ENCODE measurements around the gene FAM168B. TPM values are rescaled to one million over a fixed set of nuclear protein-coding genes. Genes with fewer than 3 reads are reported as not detected.
A peak's percentile ranks its signal among the peaks of the same experiment; 100 is the strongest.

Gene FAM168B
- total RNA-seq, 2 donors from 2014 or later: 69.8 to 82.6 TPM

- H3K27me3 Mint-ChIP-seq: peaks cover 30 to 37% of the 10 kb centered on the region in 2 donors
Observed at GRCh38 chr2:131026919-131027318, 66.3 kb downstream of the FAM168B start.

GRCh38 chr2:131023758-131024157, 69.5 kb downstream of the FAM168B start:
- no peak overlapping the region for H3K27ac Mint-ChIP-seq
- DNase-seq (ENCODE audit: low spot score) (no peak), ATAC-seq (no peak)
- H3K4me1 Mint-ChIP-seq (ENCODE audit: low read depth in 2 of 2): no peaks in the 10 kb centered on the region
- H3K4me3 Mint-ChIP-seq: no peak overlapping the region
- no peaks in the 10 kb centered on the region for H3K9me3 Mint-ChIP-seq
- peaks cover 31 to 41% of the 10 kb centered on the region in 2 donors for H3K27me3 Mint-ChIP-seq
- peaks cover 7% of the 10 kb centered on the region for H3K36me3 Mint-ChIP-seq

More at GRCh38 chr2:131026919-131027318, 66.3 kb downstream of the FAM168B start:
- Mint-ChIP-seq H3K27ac (no peak overlapping the region), H3K36me3 (peaks cover 7% of the 10 kb centered on the region), H3K4me3 (no peak overlapping the region), H3K9me3 (no peaks in the 10 kb centered on the region), H3K4me1 (ENCODE audit: low read depth in 2 of 2) (no peaks in the 10 kb centered on the region)
- ATAC-seq (no peak), DNase-seq (ENCODE audit: low spot score) (no peak)

DNA sequence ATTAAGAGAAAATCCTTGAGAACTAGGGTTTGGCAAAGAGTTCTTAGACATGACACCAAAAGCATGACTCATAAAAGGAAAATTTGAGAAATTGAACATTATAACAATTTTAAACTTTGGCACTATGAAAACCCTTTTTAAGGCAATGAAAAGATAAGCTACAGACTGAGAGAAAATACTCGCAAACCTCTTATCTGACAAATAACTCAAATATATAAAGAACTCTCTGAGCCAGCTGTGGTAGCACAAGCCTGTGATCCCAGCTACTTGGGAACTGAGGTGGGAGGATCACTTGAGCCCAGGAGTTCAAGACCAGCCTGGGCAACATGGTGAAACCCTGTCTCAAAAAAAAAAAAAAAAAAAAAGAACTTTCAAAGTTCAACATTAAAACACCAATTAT, 70.5 kb downstream of the FAM168B start:
- Mint-ChIP-seq H3K27me3 (peaks cover 32 to 50% of the 10 kb centered on the region in 2 donors), H3K36me3 (peaks cover 7% of the 10 kb centered on the region), H3K4me1 (ENCODE audit: low read depth in 2 of 2) (no peaks in the 10 kb centered on the region), H3K4me3 (no peak overlapping the region), H3K27ac (no peak overlapping the region), H3K9me3 (no peaks in the 10 kb centered on the region)
- DNase-seq (ENCODE audit: low spot score): no peak
- ATAC-seq: no peak

DNA sequence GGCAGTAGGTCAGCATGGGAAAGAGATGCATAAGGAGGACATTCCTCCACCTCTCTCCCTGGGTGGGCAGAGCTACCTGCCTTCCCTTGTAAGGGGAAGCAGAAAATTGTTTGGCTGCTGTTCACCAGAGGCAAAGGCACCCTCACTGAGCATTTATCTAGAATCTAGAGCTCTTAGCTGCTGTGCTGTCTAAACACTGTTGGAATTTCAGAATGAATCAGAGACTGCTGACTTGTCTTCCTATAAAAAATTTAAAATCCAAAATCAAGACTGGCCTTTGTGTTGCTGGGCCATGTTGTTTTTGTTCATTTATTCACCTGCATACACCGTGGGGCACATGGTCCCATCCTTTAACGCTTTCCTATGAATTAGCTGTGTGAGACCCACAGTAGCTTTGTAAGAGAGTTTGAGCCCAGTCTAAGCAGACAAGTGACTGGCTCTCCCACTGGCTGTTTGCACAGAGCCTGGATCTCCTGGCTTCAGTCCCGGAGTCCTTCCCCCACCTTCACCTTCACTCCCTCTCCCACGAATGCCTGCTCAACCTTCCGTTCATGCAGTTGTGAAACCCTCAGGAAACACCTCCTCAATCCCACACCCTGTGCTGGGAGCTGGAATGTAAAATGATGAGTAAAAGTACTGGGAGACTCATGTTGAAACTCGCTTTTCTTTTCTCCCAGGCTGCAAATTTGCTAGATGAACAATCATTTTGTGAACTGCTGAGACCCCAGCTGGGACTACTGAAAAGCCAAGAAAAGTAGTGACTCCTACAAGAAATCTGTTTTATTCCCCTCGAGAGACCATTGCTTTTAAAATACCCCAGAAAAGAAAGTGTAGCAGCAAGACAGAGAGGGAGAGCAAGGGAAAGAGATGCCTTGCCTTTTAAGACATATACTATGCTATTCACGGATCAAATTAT, 76.2 kb downstream of the FAM168B start:
- H3K4me3 Mint-ChIP-seq: no peak overlapping the region
- no peak overlapping the region for H3K27ac Mint-ChIP-seq
- H3K36me3 Mint-ChIP-seq: no peaks in the 10 kb centered on the region
- DNase-seq (ENCODE audit: low spot score) (no peak), ATAC-seq (no peak)
- peaks cover 14 to 23% of the 10 kb centered on the region in 2 donors for H3K27me3 Mint-ChIP-seq
- no peaks in the 10 kb centered on the region for H3K9me3 Mint-ChIP-seq
- no peaks in the 10 kb centered on the region for H3K4me1 Mint-ChIP-seq (ENCODE audit: low read depth in 2 of 2)

DNA sequence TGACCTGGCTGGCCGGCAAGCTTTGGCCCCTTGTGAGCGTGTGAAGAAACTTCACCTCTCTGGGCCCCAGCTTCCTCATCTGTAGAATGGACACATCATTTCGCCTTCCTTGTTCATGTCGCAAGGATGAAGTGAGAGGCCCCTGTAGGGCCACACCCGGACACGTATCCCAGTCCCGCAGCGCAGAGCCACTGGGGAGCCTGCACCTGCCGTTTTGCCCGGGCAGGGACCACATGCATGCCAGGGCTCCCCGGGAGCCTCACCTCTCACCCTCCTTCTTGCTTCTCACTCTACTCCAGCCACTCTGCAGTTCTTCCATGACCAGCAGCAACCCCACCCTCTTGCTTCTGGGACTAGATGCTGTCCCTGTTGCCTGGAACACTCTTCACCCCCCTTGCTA, 77.5 kb downstream of the FAM168B start:
- no peak overlapping the region for H3K4me3 Mint-ChIP-seq
- H3K36me3 Mint-ChIP-seq: no peaks in the 10 kb centered on the region
- H3K27ac Mint-ChIP-seq: no peak overlapping the region
- H3K4me1 Mint-ChIP-seq (ENCODE audit: low read depth in 2 of 2): peaks cover 6 to 9% of the 10 kb centered on the region in 2 donors
- H3K27me3 Mint-ChIP-seq: peaks cover 15 to 17% of the 10 kb centered on the region in 2 donors
- ATAC-seq: no peak
- H3K9me3 Mint-ChIP-seq: no peaks in the 10 kb centered on the region
- DNase-seq (ENCODE audit: low spot score): no peak

- no peak overlapping the region for H3K4me3 Mint-ChIP-seq
- H3K9me3 Mint-ChIP-seq: no peaks in the 10 kb centered on the region
Observed at GRCh38 chr2:131014141-131014540, 79.1 kb downstream of the FAM168B start.

GRCh38 chr2:131011486-131011885, 81.8 kb downstream of the FAM168B start:
- Mint-ChIP-seq H3K27ac (no peak overlapping the region), H3K27me3 (peaks cover 0 to 11% of the 10 kb centered on the region in 2 donors), H3K4me1 (ENCODE audit: low read depth in 2 of 2) (peaks cover 20 to 27% of the 10 kb centered on the region in 2 donors), H3K4me3 (no peak overlapping the region), H3K9me3 (no peaks in the 10 kb centered on the region), H3K36me3 (no peaks in the 10 kb centered on the region)
- DNase-seq (ENCODE audit: low spot score): no peak
- no peak for ATAC-seq

More at GRCh38 chr2:131014141-131014540, 79.1 kb downstream of the FAM168B start:
- Mint-ChIP-seq H3K36me3 (no peaks in the 10 kb centered on the region), H3K4me1 (ENCODE audit: low read depth in 2 of 2) (peaks cover 20 to 25% of the 10 kb centered on the region in 2 donors), H3K27me3 (peaks cover 17 to 19% of the 10 kb centered on the region in 2 donors), H3K27ac (no peak overlapping the region)
- ATAC-seq: no peak
- no peak for DNase-seq (ENCODE audit: low spot score)

DNA sequence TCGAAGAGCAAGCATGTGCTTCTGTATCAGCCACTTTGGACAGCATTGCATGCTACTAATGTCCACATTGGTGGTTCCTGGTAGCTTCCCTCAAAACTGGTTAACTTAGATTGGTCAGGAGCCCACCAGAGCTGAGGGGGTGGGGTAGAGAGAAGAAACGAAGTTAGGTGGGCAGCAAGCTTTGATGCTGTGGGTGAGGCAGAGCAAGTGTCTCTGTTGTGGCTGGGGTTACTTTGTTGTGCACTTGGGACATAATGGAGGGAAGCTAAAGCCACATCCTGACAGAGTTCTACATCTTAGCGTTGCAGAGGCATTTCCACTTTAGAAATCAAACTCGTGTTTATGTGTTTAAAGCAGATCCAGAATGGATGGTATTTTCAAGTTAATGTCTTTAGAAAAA, 82.7 kb downstream of the FAM168B start:
- H3K27ac Mint-ChIP-seq: peak overlapping the region in 1 of 2 donors; percentile 13
- no peaks in the 10 kb centered on the region for H3K9me3 Mint-ChIP-seq
- no peak for DNase-seq (ENCODE audit: low spot score)

DNA sequence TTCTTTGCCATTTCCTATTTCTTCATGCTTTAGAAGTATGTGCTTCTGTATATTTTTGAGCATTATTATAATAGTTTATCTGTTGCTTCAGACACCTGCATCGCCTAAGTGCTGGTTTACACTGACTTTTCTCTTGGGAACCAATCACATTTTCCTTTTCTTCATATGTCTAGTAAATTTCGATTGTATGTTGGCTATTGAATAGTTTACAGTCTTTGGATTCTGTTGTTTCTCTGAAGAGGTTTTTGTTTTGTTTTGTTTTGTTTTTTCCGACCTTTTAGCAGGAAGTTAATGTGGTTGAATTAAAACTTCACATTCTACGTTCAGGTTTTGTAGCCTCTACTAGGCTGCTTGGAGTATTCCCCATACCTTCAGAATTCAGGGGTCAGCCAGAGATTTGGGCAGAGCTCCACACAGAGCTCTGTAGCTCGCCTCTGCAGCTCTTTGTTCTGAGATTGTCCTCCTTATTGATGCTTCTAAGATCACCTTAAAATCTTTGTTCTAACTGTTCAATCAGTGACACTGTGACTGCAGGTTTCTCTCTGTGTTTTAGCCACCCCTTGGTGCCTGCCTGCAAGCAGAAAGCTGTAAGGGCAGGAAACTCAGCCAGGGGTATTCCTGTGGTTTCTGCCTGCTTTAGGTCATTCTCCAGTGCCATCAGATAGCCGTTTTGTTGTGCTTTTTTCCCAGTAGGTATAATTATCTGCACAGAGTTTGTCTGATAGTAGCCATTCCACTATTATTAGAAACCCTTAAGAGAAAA, 83.4 kb downstream of the FAM168B start:
- peaks cover 0 to 11% of the 10 kb centered on the region in 2 donors for H3K27me3 Mint-ChIP-seq
- no peak overlapping the region for H3K4me3 Mint-ChIP-seq
- no peaks in the 10 kb centered on the region for H3K9me3 Mint-ChIP-seq
- ATAC-seq (no peak), DNase-seq (ENCODE audit: low spot score) (no peak)
- H3K36me3 Mint-ChIP-seq: no peaks in the 10 kb centered on the region
- peaks cover 20 to 27% of the 10 kb centered on the region in 2 donors for H3K4me1 Mint-ChIP-seq (ENCODE audit: low read depth in 2 of 2)
- peak overlapping the region in 1 of 2 donors; percentile 13 for H3K27ac Mint-ChIP-seq

More for the DNA sequence above, 82.7 kb downstream of the FAM168B start:
- Mint-ChIP-seq H3K36me3 (no peaks in the 10 kb centered on the region), H3K4me1 (ENCODE audit: low read depth in 2 of 2) (peaks cover 20 to 27% of the 10 kb centered on the region in 2 donors), H3K4me3 (peak overlapping the region; percentile 12), H3K27me3 (peaks cover 0 to 11% of the 10 kb centered on the region in 2 donors)
- peak in 1 of 2 donors; percentile 54 for ATAC-seq

- no peak for ATAC-seq
- no peak for DNase-seq (ENCODE audit: low spot score)
- no peaks in the 10 kb centered on the region for H3K9me3 Mint-ChIP-seq
- H3K4me3 Mint-ChIP-seq: no peak overlapping the region
- H3K4me1 Mint-ChIP-seq (ENCODE audit: low read depth in 2 of 2): peaks cover 20 to 27% of the 10 kb centered on the region in 2 donors
- peaks cover 0 to 11% of the 10 kb centered on the region in 2 donors for H3K27me3 Mint-ChIP-seq
- H3K27ac Mint-ChIP-seq: no peak overlapping the region
- no peaks in the 10 kb centered on the region for H3K36me3 Mint-ChIP-seq
Observed at GRCh38 chr2:131008967-131009366, 84.3 kb downstream of the FAM168B start.

DNA sequence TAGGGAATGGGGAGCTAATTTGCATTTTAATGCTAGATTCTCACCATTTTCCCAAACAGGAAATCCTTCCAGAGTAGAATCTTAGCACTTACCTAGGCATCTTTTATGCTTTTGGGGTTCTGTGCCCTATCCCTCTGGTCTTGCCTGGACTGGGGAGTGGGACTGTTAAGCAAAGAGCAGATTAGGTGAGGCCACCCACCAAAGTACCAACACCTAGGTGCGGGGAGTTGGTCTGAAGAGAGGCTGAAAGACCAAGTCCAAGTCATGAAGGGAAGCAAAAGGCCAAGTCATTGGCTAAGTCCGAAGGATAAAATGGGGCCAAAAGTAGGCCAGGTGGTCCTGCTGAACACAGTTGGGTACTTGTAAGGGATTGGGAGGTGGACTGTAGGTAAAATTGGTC, 86.7 kb downstream of the FAM168B start:
- Mint-ChIP-seq H3K36me3 (no peaks in the 10 kb centered on the region), H3K27me3 (peaks cover 4 to 11% of the 10 kb centered on the region in 2 donors)

GRCh38 chr2:131005216-131005935, 87.9 kb downstream of the FAM168B start:
- ATAC-seq: peak in 1 of 2 donors; percentile 17

More for the DNA sequence above, 86.7 kb downstream of the FAM168B start:
- ATAC-seq (no peak), DNase-seq (ENCODE audit: low spot score) (no peak)
- H3K9me3 Mint-ChIP-seq: no peaks in the 10 kb centered on the region
- no peak overlapping the region for H3K4me3 Mint-ChIP-seq
- H3K4me1 Mint-ChIP-seq (ENCODE audit: low read depth in 2 of 2): peaks cover 19 to 26% of the 10 kb centered on the region in 2 donors
- no peak overlapping the region for H3K27ac Mint-ChIP-seq

More at GRCh38 chr2:131005216-131005935, 87.9 kb downstream of the FAM168B start:
- no peak overlapping the region for H3K4me3 Mint-ChIP-seq
- H3K36me3 Mint-ChIP-seq: no peaks in the 10 kb centered on the region
- no peaks in the 10 kb centered on the region for H3K9me3 Mint-ChIP-seq
- H3K27ac Mint-ChIP-seq: no peak overlapping the region
- peaks cover 3 to 6% of the 10 kb centered on the region in 2 donors for H3K27me3 Mint-ChIP-seq
- peaks cover 10 to 15% of the 10 kb centered on the region in 2 donors for H3K4me1 Mint-ChIP-seq (ENCODE audit: low read depth in 2 of 2)
- no peak for DNase-seq (ENCODE audit: low spot score)

All from natural killer cell treated with Interleukin-12 subunit alpha and Interleukin-12 subunit beta and Interleukin-15 and Interleukin-18, amount 100 ng/mL, for 72 hours (primary cell).